HG03066 (cell line): Measurements from ENCODE around the gene TENM3.

Experiments
- ATAC-seq: cut with Tn5 transposase; IDR thresholded peaks from one replicate; pipeline ENCODE4 v1.9.1; 2021; ENCODE audit warnings: low read depth; ENCODE audit not compliant: unreplicated experiment

Gene TENM3

DNA sequence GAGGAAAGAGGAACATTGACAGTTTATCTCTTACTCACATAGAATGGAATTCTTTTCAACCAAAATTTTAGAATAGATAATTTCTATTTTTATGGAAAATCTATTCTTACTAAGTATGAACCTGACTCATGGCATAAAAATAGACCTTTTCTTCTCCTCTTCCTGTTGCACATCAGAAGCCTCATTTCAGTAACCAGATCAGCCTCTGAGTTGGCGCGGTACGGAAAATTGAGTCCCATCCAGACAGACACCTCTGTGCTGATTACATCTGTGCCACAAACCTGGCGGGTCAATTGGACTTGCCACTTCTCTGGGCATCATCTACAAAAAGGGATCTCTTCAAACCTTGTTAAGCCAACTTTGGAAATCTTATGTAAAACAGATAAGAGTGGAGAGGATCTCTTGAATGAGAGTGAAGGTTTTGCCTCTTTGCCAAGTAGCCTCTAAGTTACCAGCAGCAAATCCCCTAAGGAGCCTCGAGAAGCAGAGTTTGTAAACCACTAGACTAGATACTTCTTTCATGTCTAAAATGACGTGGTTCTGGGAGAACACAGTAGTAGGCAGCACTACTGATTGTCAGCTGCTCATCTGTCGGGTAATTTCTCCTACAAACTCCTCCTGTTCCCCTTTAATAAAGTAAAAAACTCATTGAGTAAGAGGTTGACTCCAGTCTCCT is 37.4 kb downstream of the TENM3 start:
- no peak for ATAC-seq

GRCh38 chr4:182286035-182286434 is 42.8 kb downstream of the TENM3 start:
- ATAC-seq, result no peak

- no peak for ATAC-seq
Measured at GRCh38 chr4:182286931-182287330, 43.7 kb downstream of the TENM3 start.

DNA sequence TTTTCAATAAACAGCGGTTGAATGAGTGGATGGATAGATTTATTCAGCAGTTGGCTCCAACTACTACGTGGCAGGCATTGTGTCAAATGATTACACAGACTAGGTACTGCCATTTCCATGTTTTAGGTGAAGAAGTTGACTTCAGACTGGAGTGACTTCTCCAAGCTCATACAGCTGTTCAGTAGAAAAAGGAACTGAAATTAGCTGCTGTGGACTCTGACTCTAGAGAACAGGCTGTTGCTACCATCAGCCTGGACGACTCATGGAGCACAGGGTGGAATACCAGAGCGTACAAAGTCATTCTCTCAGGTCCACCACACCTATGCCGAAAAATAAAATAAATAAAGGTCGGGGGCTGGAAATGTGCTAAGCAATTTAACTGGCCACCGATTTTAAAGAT is 45.3 kb downstream of the TENM3 start:
- ATAC-seq, result no peak

GRCh38 chr4:182289809-182290208 is 46.6 kb downstream of the TENM3 start:
- no peak for ATAC-seq

- no peak for ATAC-seq
Measured at GRCh38 chr4:182291175-182291574, 48.0 kb downstream of the TENM3 start.

DNA sequence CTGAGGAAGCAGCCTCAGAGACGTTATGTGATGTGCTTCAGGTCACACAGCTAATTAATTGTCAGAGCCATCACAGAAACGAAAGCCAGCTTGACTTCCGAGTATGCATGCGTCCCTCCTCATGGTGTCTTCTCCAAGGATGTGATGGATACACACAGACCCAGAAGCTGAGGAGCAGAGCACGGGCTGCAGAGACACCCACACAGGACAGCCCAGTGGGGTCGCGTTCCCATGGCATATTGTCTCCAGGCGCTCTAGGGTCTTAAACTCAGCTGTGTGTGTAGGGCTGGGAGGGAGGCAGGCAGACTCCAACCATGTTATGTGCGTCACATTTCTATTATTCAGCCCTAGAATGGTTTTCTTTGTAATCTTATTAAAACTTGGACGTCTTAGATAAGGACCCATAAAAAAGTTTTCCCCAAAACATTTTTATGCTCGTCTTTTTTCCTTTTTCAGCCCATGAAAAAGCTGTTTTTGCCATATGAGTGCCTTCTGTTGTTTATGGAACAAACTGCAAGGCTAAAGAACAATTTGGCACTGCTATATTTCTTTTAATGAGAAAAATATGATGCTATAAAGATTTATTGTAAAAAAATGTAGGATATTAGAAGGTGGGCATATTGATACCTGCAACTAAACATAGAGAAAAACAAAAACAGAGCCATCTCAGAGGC is 48.5 kb downstream of the TENM3 start:
- no peak for ATAC-seq

- ATAC-seq, result no peak
Measured at GRCh38 chr4:182292612-182293011, 49.4 kb downstream of the TENM3 start.

GRCh38 chr4:182293691-182294255 is 50.6 kb downstream of the TENM3 start:
- no peak for ATAC-seq

DNA sequence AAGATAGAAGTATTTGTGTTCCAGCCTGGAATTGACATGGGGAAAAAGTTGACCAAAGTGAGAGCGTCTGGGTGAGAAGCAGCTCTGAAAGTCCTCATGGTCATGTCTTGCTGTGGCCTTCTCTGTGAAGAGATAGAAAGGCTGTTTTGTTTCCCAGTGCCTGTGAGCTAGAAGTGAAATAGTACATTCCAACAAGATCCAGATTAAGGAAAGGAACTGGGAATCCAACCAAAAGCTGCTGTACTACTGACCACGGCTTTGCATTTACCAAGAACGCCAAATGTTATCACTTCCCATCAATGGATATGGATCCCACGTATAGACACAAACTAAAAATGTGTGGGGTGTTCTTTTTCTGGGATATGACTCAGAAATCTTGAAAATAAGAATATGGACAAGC is 51.2 kb downstream of the TENM3 start:
- ATAC-seq, result no peak

DNA sequence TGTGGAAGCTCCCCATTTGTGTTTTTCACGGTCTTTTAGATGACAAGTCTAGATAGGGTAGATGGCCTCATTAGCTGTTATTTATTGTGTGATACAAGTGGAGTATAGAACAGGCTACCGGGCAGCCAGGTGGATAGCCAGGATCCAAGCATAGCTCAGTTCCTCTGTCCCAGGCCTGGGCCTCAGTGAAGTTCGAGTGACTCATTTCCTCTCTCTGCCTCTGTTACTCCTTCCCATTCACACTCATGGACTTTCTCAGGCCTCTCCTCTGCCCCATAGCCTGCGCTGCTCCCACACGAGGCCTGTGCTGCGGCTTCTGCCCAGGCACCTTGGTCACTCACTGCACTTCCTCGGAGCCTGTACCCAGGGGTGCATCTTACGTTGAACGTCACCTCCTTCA is 54.5 kb downstream of the TENM3 start:
- ATAC-seq, result no peak

DNA sequence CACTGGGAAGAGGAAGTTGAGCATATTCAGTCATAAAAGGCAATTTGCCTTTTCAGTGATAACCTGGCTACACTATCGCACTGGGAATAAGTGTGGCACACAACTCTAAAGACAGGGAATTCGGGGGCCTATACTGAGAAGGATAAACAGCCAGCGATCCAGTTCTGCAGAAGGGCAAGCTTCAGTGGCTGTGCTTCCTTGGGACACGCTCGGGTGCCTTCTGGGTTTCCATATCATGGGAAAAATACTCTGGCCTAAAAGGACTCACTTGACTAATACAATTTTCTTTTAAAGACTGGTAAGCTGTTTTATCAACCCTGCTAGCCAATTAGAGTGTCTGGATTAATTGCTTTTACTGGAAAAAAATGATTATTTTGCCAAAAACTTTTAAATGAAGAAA is 58.5 kb downstream of the TENM3 start:
- no peak for ATAC-seq

DNA sequence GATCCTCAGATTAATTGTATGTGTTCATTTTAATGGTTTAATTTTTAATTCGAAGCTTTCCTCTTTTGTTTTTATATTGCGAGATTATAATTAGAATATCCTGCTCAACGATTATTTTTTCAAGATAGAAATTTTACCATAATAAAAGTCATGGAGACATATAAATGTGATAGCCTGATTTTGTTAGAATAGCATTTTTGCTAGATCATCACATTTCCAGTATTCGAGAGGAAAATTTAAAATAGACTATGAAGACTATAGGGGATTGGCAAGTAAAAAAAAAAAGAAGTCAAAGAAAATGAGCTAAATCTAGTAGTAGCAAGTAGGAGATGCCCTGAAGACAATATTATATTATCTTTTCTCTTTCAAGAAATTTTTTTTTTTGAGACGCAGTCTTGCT is 60.6 kb downstream of the TENM3 start:
- no peak for ATAC-seq

GRCh38 chr4:182306792-182307507 is 63.7 kb downstream of the TENM3 start:
- no peak for ATAC-seq

- ATAC-seq, result no peak
Measured at GRCh38 chr4:182307746-182308145, 64.5 kb downstream of the TENM3 start.

- ATAC-seq, result no peak
Measured at GRCh38 chr4:182309877-182310276, 66.7 kb downstream of the TENM3 start.

DNA sequence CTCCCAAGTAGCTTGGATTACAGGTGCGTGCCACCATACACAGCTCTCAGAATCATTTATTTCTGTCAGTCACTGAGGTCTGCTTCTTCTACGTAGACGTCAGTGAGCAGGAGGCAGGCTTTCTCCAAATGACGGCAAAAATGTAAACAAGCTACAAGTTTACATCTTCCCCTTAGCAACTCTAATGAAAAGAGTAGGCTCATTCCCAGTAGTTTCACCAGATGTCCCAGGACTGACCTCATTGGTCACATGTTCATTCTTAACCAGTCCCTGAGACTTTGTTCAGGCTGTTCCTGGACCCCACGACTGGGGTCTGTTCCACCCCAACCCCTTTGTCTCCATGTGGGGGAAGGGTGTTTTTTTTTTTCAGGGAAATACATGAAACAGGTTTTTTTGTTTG is 67.1 kb downstream of the TENM3 start:
- no peak for ATAC-seq

GRCh38 chr4:182310962-182311361 is 67.8 kb downstream of the TENM3 start:
- ATAC-seq, result no peak

DNA sequence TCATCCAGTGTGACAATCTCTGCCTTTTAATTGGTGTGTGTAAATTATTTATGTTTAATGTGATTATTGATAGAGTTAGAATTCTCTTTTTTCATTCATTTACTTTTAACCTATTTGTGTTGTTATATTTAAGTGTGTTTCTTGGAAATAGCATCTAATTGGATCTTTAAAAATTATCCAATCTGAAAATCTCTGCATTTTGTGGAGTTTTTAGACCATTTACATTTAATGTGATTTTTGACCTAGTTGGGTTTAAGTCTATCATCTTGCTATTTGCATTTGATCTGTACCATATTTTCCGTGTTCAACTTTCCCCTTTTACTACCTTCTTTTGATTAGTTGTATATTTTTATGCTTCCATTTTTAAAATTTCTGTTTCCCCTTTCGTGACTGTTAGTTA is 71.3 kb downstream of the TENM3 start:
- no peak for ATAC-seq

DNA sequence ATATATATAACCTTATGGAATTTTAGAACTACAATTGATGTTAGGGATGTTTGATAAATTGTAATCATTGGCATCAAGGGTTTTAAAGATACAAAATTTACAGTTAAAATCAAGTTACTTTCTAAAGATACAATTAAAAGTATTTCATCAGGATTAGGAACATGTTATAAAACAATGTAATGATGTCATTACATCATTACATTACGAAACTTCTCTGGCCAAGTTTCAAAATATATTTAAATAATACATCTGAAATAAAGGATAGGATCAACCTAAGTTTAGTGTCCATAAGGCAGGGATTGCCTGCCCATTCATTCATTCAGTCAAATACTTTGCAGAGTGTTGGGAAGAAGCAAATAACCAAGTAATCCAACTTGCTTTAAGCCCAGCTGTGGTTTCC is 75.1 kb downstream of the TENM3 start:
- no peak for ATAC-seq

DNA sequence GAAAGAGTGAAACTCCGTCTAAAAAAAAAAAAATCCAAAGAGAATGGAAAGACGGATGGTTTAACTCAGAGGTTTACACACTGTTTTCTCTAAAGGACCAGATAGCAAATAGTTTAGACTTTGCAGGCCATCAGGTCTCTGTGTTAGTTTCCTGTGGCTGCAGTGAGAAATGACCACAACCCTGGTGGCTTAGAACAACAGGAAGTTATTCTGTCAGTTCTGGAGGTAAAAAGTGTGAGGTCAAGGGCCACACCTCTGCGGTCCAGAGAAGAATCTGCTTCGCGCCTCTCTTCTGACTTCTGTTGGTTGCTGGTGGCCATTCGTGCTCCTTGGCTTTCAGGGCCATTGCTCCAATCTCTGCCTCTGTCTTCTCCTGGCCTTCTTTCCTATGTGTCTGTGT is 76.9 kb downstream of the TENM3 start:
- ATAC-seq, result no peak

DNA sequence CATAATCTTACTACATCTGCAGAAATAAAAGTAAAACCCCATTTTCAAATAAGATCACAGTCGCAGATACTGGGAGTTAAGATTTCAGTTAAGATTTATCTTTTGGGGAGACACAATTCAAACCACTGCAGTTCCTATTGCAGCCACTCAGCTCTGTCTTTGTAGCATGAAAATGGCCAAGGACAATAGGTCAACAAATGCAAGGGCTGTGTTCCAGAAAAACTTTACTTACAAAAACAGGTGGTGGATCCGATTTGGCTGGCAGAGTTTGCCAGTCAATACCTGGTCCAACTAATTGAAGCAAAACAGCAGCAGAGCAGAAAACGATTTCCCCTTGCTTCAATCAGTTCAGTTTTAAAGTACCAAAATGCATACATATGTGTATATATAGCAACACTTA is 77.4 kb downstream of the TENM3 start:
- ATAC-seq, result no peak
